Measurements from ENCODE around the gene FOXJ3. TPM values are rescaled to one million over a fixed set of nuclear protein-coding genes. Genes with fewer than 3 reads are reported as not detected.

Gene FOXJ3
- total RNA-seq, 3 donors from 2014 or later, result 47.0 to 57.3 (median 53.4) TPM

DNA sequence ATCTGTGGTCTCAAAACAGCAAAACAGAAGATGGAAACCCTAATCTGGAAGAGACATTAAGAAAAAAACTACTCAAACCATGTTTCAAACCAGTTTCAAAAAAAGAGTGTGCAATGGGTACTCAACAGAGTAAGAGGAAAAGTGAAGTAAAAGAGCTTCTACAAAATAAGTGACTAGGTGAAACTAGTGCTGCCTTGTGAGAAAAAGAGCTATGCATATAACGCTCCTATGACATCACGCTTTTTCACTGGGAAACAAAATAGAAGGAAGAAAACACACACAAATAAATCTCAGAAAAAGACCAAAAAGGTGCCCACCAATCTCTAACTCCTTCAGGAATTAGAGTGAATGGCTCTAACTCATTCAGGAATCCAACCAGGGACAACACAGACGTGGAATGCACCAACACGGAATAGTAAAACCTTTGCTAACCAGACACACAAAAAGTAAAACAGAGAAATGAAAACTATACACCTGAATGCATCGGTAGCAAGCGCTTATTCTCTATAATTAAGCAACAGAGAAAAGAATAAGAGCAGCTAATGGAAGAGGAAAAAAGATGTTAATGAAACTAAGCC is 1.3 kb downstream of the FOXJ3 start:
- no peaks in the 10 kb centered on the region for H3K36me3 ChIP-seq (ENCODE audit: low read depth)
- DNase-seq (no peak), ATAC-seq (no peak)
- intact Hi-C loops (cut with DNase I, micrococcal nuclease), result loop anchor here in 1 of 2 donors (2.0 kb wide), 1 partner anchor 19 kb away; no protein-coding TSS in a partner anchor
- no peaks in the 10 kb centered on the region for H3K9me3 ChIP-seq
- H3K4me1 ChIP-seq (ENCODE audit: low read depth), result peaks cover 17% of the 10 kb centered on the region
- TF ChIP-seq, protein P1, sequence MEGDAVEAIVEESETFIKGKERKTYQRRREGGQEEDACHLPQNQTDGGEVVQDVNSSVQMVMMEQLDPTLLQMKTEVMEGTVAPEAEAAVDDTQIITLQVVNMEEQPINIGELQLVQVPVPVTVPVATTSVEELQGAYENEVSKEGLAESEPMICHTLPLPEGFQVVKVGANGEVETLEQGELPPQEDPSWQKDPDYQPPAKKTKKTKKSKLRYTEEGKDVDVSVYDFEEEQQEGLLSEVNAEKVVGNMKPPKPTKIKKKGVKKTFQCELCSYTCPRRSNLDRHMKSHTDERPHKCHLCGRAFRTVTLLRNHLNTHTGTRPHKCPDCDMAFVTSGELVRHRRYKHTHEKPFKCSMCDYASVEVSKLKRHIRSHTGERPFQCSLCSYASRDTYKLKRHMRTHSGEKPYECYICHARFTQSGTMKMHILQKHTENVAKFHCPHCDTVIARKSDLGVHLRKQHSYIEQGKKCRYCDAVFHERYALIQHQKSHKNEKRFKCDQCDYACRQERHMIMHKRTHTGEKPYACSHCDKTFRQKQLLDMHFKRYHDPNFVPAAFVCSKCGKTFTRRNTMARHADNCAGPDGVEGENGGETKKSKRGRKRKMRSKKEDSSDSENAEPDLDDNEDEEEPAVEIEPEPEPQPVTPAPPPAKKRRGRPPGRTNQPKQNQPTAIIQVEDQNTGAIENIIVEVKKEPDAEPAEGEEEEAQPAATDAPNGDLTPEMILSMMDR (IDR thresholded peaks at IDR 0.05), result no peak
- H3K4me3 ChIP-seq, result no peak overlapping the region

DNA sequence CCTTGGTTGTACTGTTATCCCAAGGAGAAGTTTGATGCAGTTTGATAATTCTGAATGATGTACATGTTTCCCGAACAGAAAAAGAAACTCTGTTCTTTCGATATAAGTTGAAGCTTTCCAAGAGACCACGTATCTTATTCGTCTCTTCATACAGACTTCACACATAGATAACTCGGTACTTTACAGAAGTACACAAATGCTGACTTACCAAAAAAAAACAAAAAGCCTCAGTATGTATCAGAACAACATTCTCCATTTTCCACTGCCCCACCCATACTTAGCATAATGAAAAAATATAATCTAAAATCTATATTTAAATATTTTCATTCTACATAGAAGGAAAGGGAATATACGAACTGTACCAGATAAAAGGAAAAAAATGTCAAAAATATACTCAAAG is 2.2 kb downstream of the FOXJ3 start:
- no peak overlapping the region for H3K4me3 ChIP-seq
- DNase-seq, result no peak
- peaks cover 17% of the 10 kb centered on the region for H3K4me1 ChIP-seq (ENCODE audit: low read depth)
- TF ChIP-seq, protein P1 (IDR thresholded peaks at IDR 0.05), result no peak
- intact Hi-C loops (cut with DNase I, micrococcal nuclease), result no loop called here
- ATAC-seq, result no peak
- no peaks in the 10 kb centered on the region for H3K9me3 ChIP-seq
- no peaks in the 10 kb centered on the region for H3K36me3 ChIP-seq (ENCODE audit: low read depth)

DNA sequence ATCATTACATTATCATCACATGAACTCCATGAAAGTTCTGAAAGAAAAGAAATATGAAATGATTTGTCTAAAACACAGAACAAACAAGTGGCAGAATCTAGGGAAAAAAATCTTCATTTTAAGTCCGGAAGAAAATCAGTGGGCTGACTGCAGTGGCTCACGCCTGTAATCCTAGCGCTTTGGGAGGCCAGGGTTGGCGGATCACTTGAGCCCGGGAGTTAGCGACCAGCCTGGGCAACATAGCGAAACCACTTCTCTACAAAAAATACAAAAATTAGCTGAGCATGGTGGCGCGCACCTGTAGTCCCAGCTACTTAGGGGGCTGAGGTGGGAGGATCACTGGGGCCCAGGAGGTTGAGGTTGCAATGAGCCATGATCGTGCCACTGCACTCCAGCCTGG is 4.8 kb downstream of the FOXJ3 start:
- DNase-seq (no peak), ATAC-seq (no peak)
- TF ChIP-seq, protein P1 (IDR thresholded peaks at IDR 0.05), result no peak
- intact Hi-C loops (cut with DNase I, micrococcal nuclease), result no loop called here
- Histone ChIP-seq H3K4me3 (no peak overlapping the region), H3K36me3 (ENCODE audit: low read depth) (no peaks in the 10 kb centered on the region), H3K4me1 (ENCODE audit: low read depth) (peaks cover 11% of the 10 kb centered on the region), H3K9me3 (no peaks in the 10 kb centered on the region)

DNA sequence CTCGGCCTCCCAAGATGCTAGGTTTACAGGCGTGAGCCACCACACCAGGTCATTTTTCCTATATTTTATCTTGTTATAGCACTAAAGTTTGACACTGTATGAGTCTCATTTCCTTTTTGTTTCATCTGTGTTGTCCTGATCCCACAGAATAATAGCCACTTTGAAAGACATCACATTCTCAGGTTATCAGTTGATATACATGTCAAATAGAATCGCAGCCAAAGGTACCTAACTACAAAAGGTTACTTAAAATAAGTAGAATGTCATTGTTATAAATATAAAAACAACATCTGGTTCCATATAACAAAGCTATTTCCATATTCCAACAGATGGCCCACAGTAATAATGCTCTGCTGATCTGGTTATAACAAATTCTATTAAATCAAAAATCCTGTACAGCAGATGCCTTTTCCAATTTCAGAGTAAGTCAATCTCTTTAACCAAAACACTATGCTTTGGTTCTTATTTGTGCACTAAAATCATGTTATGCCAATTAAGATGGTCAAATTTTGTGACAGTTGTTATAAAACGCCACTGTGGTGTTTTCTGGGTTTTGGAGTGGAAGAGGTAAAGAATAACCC is 6.0 kb downstream of the FOXJ3 start:
- DNase-seq, result no peak
- intact Hi-C loops (cut with DNase I, micrococcal nuclease), result no loop called here
- Histone ChIP-seq H3K4me3 (no peak overlapping the region), H3K9me3 (no peaks in the 10 kb centered on the region), H3K36me3 (ENCODE audit: low read depth) (no peaks in the 10 kb centered on the region), H3K4me1 (ENCODE audit: low read depth) (peaks cover 11% of the 10 kb centered on the region)
- TF ChIP-seq, protein P1 (IDR thresholded peaks at IDR 0.05), result no peak
- no peak for ATAC-seq

DNA sequence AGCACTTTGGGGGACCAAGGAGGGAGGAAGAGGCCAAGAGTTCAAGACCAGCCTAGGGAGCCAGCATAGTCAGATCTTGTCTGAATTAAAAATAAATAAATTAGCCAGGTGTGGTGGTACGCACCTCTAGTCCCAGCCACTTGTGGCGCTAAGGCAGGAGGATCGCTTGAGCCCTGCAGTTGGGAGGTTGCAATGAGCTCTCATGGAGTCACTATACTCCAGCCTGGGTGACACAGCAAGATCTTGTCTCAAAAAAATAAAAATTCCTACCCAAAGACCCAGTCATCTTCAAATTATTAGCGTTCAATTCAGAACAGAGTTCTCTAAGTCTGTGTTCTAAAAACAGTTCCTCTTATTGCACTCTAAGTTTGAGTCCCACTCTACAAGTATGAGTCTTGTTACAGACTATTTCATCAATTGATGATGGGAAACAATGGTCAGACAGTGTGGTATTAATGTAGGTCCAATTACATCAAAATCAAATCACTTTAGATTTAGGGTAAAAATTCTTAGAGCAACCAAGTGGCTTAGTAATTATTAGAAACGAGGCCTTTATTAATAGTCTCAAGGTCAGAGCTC is 6.9 kb downstream of the FOXJ3 start:
- Histone ChIP-seq H3K9me3 (no peaks in the 10 kb centered on the region), H3K4me3 (no peak overlapping the region), H3K36me3 (ENCODE audit: low read depth) (no peaks in the 10 kb centered on the region), H3K4me1 (ENCODE audit: low read depth) (peaks cover 2% of the 10 kb centered on the region)
- TF ChIP-seq, protein P1 (IDR thresholded peaks at IDR 0.05), result no peak
- intact Hi-C loops (cut with DNase I, micrococcal nuclease), result no loop called here
- DNase-seq (no peak), ATAC-seq (no peak)

Measured in mucosa of descending colon (tissue), 3 donors.